Stimulated activated CD8-positive, alpha-beta memory T cell treated with anti-CD3 and anti-CD28 coated beads, Interleukin-4, amount 100 ng/mL, for 4 hours (primary cell): ENCODE data around the gene FUOM.

ENCODE experiments used
- DNase-seq, 2 donors: peaks; one replicate each; pipeline ENCODE4 v3.0.0-alpha.2; 2020; ENCODE audit warnings: low read depth in 2 of 2, low spot score in 1 of 2

The FUOM gene

DNA sequence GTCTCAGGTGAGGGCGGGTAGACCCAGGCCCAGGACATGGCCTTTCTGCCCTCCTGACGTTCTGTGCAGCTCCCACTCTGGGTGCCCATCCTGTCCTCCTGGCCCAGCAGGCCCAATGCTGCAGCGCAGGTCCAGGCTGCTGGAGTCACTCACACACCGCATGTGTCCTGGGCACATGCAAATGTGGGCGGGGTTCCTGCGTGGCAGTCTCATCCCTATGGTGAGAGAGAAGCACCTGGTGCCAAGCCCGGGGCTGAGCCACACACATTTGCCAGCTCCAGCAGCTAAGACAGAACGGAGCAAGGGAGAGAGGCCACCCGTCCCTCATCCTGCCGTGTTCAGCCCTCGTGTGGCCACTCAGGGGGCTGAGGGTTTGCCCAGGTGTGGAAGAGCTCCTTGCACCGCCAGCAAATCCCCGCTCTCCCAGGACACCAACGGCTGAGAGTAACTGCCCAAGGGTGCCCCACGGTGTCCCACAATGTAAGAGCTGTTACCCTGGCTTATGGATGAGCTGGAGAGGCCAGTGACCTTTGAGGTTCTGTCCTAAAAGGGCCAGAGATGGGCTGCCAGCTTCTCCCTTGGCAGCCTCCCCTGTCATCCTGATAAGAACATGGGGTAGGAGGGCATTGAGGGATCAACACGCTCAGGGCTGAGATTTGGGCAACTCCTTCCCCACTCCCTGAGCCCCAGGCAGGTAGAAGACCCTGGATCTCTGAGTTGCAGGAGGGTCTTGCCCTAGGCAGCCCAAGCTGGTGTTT, 4.4 kb downstream of the FUOM start:
- no peak for DNase-seq

DNA sequence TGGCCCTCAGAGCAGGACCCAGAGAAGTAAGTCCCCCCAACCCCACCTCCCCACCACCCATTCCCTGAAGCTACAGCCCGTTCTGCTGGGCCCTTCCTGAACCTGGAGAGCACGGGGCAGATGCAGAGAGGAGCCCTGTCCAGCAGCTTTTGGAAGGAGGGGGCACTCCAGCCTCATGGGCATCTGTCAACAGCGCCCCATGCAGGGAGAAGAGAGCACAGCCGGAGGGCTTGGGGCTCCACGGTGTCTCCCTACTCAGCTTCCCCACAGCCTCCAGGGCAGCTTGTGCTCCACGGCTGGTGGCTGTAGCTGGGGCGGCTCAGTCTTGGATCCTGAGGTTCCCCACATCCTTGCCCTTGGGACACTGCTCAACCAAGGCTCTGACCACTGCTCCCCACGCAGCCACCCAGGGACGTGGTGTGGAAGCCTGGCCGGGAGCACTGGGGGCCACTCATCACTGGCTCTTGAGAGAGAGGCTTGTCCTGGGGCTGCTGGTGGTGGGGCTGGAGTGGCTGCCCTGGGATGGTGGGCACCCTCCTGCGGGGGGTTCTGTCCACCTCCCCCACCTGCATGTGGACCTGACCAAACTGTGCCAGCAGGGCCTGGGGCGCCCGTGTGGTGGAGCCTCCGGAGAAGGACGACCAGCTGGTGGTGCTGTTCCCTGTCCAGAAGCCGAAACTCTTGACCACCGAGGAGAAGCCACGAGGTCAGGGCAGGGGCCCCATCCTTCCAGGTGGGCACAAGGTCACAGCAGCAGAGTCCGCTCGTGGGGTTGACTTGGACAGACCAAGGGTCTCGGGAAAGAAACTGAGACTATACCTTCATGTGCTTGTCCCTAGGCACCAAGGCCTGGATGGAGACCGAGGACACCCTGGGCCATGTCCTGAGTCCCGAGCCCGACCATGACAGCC, 6.2 kb downstream of the FUOM start:
- no peak for DNase-seq

DNA sequence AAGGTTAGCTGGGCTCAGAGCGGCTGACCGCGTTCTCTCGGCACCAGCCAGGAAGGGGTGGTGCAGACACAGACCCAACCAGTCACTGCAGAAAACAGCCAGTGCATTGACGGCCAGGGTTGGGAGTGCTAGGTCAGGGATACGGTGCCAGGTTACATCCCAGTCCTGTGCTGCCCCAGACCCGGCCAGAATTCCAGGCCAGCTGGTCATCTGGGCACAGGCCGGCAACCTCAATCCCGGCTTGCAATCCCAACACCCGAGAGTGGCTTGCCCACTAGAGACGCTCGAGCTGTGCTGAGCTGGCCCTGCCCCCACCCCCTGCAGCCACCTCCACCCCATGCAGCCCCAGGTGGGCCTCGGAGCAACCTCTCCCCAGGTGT, 6.9 kb downstream of the FUOM start:
- no peak for DNase-seq

DNA sequence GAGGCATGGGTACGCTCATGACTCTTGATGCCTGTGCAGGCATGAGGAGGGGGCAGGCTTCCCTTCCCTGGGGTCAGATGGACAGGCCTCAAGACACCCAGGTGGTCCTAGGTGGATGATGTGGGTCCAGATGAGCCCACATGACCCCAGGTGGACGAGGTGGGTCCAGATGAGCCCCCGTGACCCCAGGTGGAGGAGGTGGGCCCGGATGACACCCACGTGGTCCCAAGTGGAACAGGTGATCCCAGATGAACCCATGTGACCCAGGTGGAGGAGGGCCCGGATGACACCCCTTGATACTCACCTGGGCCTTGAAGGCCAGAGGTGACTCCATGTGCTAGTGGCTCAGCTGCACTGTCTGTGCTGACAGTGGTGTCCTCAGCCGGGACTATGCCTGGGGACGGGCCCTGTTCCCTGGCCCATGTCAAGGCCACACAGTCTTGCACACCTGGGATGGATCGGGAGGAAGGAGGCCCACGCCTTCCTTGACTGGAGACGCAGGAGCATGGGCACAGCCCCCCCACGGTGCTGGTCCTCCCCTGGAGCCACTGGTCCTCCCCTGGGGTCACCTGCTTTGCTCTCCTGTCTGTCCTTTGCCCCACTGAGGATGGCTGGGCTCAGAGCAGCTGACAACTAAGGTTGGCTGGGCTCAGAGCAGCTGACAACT, 7.4 kb downstream of the FUOM start:
- DNase-seq: no peak

DNA sequence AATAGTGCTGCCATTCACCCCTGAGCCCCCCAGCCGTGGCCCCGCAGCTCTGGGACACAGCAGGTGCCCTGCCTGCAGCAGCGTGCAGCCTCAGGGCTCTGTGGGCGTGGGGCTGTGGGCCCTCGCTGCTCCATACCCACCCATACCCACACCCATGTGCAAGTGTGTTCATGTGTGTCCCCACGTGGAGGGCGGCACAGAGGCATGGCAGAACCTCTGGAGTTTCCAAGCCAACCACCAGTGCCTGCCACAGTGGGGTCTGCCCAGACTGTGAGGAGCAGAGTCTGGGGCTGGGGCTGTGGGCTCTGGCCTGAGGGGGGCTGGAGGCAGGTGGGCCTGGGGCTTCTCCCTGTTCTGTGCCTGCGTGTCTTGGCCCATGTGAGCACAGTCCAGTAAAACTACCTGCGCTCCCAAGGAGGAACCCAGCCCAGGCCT, 8.2 kb downstream of the FUOM start:
- DNase-seq: no peak

DNA sequence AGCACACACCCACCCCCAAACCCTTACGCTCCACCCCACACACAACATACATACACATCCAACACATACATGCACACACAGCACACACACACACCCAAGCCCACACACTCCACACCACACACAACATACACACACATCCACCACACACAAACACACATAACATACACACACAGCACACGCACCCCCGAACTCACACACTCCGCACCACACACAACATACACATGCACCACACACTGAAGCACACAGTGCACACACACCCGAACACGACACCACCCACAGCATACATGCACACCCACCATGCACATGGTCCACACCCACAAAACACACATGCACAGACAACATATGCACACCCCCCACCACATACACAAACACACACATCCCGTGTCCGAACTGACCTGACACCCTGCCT, 8.7 kb downstream of the FUOM start:
- DNase-seq: no peak

DNA sequence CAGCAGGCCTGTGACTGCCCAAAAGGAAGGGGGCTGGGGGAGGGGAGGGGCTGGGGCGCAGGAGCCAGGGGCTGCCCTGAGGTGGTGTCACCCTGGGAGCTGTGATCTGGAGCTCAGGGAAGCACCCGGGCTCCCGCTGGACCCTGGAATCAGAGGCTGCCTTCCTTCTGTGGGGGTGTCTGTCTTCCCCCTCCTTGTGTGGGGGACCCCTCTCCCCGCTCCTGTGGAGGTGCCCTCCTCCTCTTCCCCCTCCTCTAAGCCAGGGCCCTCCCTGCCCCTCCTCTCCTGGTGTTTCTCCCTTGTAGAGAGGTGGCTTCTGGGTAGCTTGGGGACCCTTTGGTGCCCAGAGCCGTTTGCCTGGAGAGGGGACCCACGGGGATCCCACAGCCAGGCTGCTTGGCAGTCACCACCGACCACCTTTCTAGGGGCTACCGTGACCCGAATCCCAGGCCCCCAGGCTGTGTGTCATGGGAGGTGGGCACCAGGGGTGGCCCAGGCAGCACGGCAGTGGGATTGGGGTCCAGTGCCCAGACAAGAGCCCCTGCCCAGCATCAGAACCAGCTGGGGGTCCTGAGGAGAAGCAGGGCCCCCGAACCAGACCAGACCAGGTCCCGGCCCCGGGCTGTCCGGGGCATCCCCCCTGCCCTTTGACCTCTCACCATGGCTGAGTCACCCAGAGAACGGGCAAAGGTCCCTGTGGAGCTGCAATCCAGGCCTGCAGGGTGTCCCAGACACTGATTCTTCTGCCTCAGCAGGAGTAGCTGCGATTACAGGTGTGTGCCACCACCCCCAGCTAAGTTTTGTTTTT, 9.9 kb downstream of the FUOM start:
- no peak for DNase-seq

DNA sequence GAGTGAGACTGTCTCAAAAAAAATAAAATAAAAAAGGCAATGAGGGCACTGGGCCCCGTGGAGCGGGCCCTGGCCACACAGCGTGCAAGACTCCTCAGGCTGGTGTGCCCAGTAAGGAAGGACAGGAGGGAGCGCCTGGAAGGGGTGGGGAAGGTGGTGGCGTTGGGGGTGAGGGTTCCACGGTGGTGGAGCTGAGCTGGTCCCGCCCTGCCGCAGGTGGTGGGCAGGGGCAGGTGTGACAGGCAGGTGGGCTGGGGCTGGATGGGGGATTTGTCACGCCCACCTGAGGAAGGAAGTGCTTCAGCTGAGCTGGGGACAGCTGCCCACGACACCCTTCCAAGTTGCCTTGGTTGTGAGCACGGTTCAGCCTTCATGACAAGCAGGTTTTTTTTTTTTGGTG, 11.4 kb downstream of the FUOM start:
- DNase-seq: no peak

DNA sequence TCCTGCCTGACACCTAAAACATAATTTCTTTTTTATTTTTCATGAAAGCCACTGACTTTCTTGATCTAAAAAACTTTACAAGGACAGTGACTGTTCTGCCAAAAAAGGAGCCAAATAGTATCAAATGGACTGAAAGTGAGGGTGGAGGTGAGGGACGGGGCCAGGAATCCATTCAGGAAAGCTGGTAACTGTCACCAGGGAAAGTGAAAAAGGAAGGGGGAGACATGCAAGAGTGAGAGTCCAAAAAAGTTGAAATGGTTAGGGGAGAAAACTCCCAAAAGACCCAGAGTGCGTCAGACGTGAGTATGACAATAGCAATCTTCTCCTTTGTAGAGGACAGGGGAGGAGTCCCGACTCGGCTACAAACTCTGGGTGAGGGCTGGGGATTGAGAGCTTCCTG, 13.6 kb downstream of the FUOM start:
- DNase-seq: no peak

DNA sequence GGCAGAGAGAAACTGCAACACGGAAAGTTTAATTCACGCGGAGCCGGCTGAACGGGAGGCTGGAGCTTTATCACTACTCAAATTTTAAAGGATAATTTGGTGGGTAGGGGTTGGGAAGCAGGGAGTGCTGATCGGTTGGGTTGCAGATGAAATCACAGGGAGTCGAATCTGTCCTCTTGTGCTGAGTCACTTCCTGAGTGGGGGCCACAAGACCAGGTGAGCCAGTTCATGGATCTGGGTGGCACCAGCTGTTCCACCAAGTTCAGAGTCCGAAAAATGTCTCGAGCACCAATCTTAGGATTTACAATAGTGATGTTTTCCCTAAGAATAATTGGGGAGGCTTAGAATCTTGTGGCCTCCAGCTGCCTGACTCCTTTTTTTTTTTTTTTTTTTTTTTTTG, 14.3 kb downstream of the FUOM start:
- DNase-seq: no peak

DNA sequence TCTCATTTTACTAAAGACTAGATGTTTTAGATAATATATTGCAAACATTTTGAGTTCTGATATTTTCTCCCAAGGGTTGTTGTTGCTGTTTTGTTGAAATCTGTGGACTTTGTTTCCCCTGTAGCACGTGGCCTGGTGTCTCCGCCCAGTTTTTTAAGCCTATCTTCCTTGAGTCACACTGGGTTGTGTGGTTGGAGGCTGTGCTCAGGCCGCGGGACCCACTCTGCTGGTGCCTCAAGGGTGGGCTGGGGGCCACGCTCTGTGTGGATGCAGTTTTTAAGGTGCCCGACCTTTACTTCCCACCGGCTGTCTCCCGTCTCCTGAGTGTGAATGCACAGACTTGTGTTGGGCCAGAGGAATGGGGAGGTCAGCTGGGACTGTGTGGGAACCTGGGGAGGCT, 14.9 kb downstream of the FUOM start:
- no peak for DNase-seq

DNA sequence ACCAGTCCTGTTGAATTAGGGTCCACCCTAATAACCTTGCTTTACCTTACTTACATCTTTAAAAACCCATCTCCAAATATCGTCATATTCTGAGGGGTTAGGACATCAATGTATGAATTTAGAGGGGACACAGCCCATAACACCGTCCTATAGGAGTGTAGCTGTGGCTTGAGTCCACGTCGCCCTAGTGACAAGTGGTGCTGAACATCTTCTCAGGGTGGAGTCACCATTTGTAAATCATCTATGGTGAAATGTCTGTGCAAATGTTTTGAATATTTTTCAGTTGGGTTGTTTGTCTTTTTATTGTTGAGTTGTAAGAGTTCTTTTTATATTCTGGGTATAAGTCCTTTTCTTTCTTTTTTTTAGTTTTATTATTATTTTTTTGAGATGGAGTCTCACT, 15.8 kb downstream of the FUOM start:
- DNase-seq: no peak

DNA sequence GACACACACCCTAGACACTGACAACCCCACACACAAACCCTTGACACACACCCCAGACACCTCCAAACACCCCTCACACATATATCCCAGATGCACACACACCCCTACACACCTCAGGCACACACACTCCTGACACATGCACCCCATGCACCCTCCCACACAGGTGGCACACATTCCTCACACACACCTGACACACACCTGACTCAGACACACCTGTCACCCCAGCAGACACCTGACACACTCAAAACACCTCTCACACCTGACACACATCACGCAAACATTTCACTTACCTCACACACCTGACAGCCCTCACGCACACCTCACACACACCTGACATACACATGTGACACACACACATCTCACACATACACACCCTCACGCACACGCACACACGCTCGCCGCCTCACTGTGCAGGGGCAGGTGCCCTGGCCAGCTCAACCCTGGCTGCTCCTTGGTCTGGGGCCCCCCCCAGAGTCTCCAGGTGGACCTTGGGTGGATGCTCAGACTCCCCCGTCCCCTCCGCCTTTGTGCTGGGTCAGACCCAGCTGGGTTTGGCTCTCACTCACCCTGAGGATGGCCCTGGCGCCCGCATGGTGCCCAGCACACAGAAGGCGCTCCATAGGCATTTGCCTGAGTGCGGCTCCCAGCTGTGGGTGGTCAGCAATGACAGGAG, 18.0 kb downstream of the FUOM start:
- no peak for DNase-seq

DNA sequence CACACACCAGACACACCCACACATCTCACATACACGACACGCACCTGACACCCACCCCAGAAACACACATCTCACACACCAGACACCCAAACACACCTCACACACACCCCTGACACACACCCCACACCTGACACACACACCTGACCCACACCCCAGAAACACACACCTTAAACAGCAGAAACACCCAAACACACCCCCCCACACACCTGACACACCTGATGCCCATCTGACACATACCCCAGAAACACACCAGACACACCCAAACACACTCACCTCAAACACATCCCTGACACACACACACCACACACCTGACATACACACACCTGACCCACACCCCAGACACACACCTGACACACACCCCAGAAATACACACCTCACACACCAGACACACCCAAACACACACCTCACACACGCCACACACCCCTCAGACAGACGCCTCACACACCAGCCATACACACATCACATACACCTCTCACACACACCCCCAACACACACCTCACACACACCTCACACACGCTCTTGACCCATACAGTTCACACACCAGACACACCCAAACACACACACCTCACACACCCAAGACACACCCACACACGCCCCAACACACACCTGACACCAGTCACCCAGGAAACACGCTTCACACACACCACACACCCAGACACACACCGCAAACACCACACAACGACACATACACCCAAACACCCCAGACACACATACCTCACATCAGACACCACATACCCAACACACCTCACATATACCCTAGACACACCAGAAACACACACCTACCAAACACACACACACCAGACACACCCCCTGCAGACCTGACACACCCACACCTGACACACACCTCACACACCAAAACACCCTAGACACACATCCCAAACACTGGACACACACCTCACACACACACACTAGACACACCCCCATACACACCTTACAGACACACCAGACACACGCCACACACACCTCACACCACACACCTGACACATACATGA, 19.4 kb downstream of the FUOM start:
- DNase-seq: no peak

DNA sequence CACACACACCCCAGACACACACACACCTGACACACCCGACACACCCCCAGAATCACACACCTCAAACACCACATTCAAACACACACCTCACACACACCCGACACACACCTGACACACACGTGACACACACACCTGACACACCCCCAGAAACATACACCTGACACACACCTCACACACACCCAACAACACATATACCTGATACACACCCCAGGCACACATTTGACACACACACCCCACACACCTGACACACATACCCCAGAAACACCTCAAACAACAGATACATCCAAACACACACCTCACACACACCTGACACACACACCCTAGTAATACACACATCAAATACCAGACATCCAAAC, 20.5 kb downstream of the FUOM start:
- DNase-seq: no peak

DNA sequence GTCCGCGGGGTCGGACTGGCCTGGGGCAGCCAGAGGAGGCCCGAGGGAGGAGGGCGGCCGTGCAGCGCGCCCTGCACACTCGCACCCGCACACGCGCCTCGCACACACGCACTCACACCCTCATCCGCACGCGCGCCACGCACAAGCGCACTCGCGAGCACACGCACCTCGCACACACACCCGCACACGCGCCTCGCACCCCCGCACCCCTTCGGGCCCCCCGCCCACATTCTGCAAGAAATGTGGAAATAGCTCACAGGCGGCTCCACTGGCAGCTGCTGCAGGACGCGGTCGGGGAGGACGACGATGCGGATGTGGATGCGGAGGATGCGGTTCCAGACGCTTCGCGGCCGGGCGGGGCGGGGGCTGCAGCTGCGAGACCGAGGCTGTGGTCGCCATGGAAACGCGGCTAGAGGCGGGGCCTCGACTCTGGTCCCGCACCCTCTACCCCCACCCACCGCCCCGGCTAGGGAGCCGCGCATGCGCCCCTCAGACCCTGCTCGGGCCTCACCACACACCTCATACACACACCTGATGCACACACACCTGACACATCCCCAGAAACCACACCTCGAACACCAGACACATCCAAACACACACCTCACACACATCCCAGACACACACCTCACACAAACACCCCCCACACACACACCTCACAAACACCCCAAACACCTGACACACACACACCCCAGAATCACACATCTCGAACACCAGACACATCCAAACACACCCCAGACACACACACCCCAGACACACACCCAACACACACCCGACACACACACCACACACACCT, 21.0 kb downstream of the FUOM start, which contains the start of gene CALY:
TSS of gene CALY (minus strand) at position 320 of the 793 bp plus-strand sequence. CDS start 7,907 bp downstream, outside the sequence.
- DNase-seq: peak; percentile 54 to 62

DNA sequence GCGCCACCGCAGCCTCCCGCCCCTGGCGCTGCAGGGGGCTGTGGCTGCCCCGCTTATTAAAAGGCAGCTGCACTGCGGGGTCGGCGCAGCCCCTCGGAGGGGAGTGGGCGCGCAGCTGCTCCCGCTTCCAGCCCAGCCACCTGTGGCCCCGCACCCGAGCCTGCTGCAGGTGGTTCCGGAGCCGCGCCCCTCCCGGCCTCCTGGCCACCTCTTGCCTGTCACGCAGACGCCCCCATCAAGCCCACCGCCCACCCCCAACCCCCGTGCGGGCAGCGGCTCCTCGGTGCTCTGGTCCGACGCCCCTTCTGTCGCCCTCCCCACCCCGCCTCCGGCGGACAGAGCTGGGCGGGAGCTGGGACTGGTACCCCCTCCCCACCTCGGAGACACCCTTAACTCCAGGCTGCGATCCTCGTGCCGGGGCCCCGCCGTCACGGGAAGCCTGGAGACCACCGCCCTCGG, 21.7 kb downstream of the FUOM start:
- DNase-seq: no peak
